Left ventricle myocardium superior (tissue), 1 donor: Measurements from ENCODE around the gene RPL18. TPM values are rescaled to one million over a fixed set of nuclear protein-coding genes. Genes with fewer than 3 reads are reported as not detected.

Experiments used
- total RNA-seq: library from RNA; stranded (reverse); fragmentation: NEBNext Ultra II Directional; extraction: Animal tissue kit (Norgen Biotek cat#: 25700); gene quantifications from one replicate; pipeline ENCODE4 v1.2.1, GENCODE V29; 2021
- donor health status: DM: no; HTN: yes; CAD: no; lungs with severe emphysema.

Gene RPL18
- total RNA-seq, 1 donor from 2014 or later = 554 TPM

Other genes starting within 250 kb of the RPL18 start
- 79.4 TPM for gene KDELR1, start 227.6 kb downstream of the RPL18 start, total RNA-seq
- gene GRIN2D, start 225.5 kb downstream of the RPL18 start, total RNA-seq = 0.17 TPM
- gene GRWD1, start 173.2 kb downstream of the RPL18 start, total RNA-seq = 15.7 TPM
- gene KCNJ14, start 163.6 kb downstream of the RPL18 start, total RNA-seq = 0.35 TPM
- gene CYTH2, start 149.8 kb downstream of the RPL18 start, total RNA-seq = 33.4 TPM
- gene LMTK3, start 107.3 kb downstream of the RPL18 start, total RNA-seq = 1.4 TPM
- gene SULT2B1, start 67.0 kb downstream of the RPL18 start, total RNA-seq = 0.35 TPM
- gene SPACA4, start 12.4 kb downstream of the RPL18 start, total RNA-seq = not detected
- not detected for gene FAM83E, start 4.1 kb downstream of the RPL18 start, total RNA-seq
- gene SPHK2, start 328 bp upstream of the RPL18 start, total RNA-seq = 7.2 TPM
- gene DBP, start 18.2 kb upstream of the RPL18 start, total RNA-seq = 22.8 TPM
- gene CA11, start 27.0 kb upstream of the RPL18 start, total RNA-seq = 6.3 TPM
- not detected for gene NTN5, start 53.8 kb upstream of the RPL18 start, total RNA-seq
- gene FUT2, start 76.8 kb upstream of the RPL18 start, total RNA-seq = not detected
- gene MAMSTR, start 100.5 kb upstream of the RPL18 start, total RNA-seq = 3.0 TPM
- gene RASIP1, start 121.4 kb upstream of the RPL18 start, total RNA-seq = 13.7 TPM
- 1.0 TPM for gene IZUMO1, start 127.7 kb upstream of the RPL18 start, total RNA-seq
- gene FUT1, start 133.5 kb upstream of the RPL18 start, total RNA-seq = 1.6 TPM
- gene FGF21, start 136.3 kb upstream of the RPL18 start, total RNA-seq = not detected
- gene BCAT2, start 191.9 kb upstream of the RPL18 start, total RNA-seq = 64.6 TPM
- gene HSD17B14, start 217.3 kb upstream of the RPL18 start, total RNA-seq = 1.2 TPM
- gene PLEKHA4, start 249.4 kb upstream of the RPL18 start, total RNA-seq = 22.2 TPM